GM19463 (cell line): ENCODE data around the gene ZDHHC18.
A peak's percentile ranks its signal among the peaks of the same experiment; 100 is the strongest.
"Not testable (repeated sequence)": the region's sequence is repeated elsewhere in the genome, so short reads cannot be mapped to it uniquely, and the experiment has no call there.

Source experiments
- ATAC-seq: cut with Tn5 transposase; IDR thresholded peaks from one replicate; pipeline ENCODE4 v1.9.1; 2021; ENCODE audit warnings: mild to moderate bottlenecking, moderate library complexity; ENCODE audit not compliant: unreplicated experiment

ZDHHC18 gene

GRCh38 chr1:26831546-26832248 is 5.2 kb downstream of the ZDHHC18 start:
- no peak for ATAC-seq

- no peak for ATAC-seq
These were observed 5.9 kb downstream of the ZDHHC18 start for GRCh38 chr1:26832249-26832960.

- ATAC-seq: peak; percentile 86
These were observed 7.2 kb downstream of the ZDHHC18 start for GRCh38 chr1:26833432-26834405.

GRCh38 chr1:26837665-26838064 is 11.2 kb downstream of the ZDHHC18 start:
- not testable (repeated sequence) for ATAC-seq

GRCh38 chr1:26838474-26839338 is 12.2 kb downstream of the ZDHHC18 start:
- peak; percentile 98 for ATAC-seq

GRCh38 chr1:26839339-26839722 is 12.8 kb downstream of the ZDHHC18 start:
- no peak for ATAC-seq

GRCh38 chr1:26839779-26840178 is 13.3 kb downstream of the ZDHHC18 start:
- no peak for ATAC-seq

- ATAC-seq: no peak
These were observed 18.1 kb downstream of the ZDHHC18 start for GRCh38 chr1:26844424-26845196.

- ATAC-seq: not testable (repeated sequence)
These were observed 21.3 kb downstream of the ZDHHC18 start for GRCh38 chr1:26847826-26848225.

- no peak for ATAC-seq
These were observed 22.0 kb downstream of the ZDHHC18 start for GRCh38 chr1:26848499-26848898.

- ATAC-seq: no peak
These were observed 22.7 kb downstream of the ZDHHC18 start for GRCh38 chr1:26848941-26849774.

GRCh38 chr1:26851106-26851684 is 24.7 kb downstream of the ZDHHC18 start:
- ATAC-seq: no peak

- no peak for ATAC-seq
These were observed 26.2 kb downstream of the ZDHHC18 start for GRCh38 chr1:26852701-26853100.

- no peak for ATAC-seq
These were observed 26.7 kb downstream of the ZDHHC18 start for GRCh38 chr1:26853156-26853555.

GRCh38 chr1:26853600-26853999 is 27.1 kb downstream of the ZDHHC18 start:
- no peak for ATAC-seq

- ATAC-seq: no peak
These were observed 28.4 kb downstream of the ZDHHC18 start for GRCh38 chr1:26854906-26855305.

GRCh38 chr1:26855636-26856035 is 29.1 kb downstream of the ZDHHC18 start:
- ATAC-seq: no peak

GRCh38 chr1:26856181-26856580 is 29.7 kb downstream of the ZDHHC18 start:
- ATAC-seq: no peak
